ENCODE results near the gene TNFAIP8L2. TPM values are rescaled to one million over a fixed set of nuclear protein-coding genes. Genes with fewer than 3 reads are reported as not detected.
A peak's percentile ranks its signal among the peaks of the same experiment; 100 is the strongest.

Gene TNFAIP8L2
- polyA plus RNA-seq, 2 of the 4 experiments (the other 2 are of a cell fraction): not detected

DNA sequence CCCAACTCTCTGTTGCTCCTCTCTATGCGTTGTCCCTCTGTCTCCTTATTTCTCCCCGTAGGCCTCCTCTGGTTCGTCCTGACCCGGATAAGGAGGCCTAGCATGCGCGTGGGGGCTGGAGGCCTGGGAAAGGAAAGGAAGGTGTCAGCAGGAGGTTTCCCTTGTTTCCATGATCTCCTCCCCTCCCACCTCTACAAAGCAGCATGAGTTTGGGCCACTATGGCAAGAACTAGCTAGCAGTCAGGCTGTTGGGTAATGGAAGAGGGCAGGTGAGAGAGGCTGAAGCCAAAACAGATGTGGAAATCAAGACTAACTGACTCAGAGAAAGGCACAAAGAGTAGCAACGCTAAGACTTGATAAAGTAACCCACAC is 9.3 kb upstream of the TNFAIP8L2 start:
- Histone ChIP-seq H3K4me2 (peak overlapping the region; percentile 94), H3K4me3 (peak overlapping the region; percentile 66), H3K9me3 (no peaks in the 10 kb centered on the region), H3K27ac (peak overlapping the region in 1 of 2 experiments; percentile 52; a peak in 2 of 6 replicates), H3K4me1 (peaks cover 10% of the 10 kb centered on the region; the same call in 2 of the 3 replicates)
- ChIA-PET POLR2A (interaction anchor here (0.5 kb wide), 1 partner anchor 45 kb away, joined by 4 read pairs; no protein-coding TSS in a partner anchor), CTCF (no interaction called here)
- 64% methylated on average over 7 of the region's 7 CpGs for WGBS (ENCODE audit: missing lambda C conversion rate)
- FAIRE-seq (no peak), ATAC-seq (peak in 1 of 2 experiments; percentile 6; a peak in 2 of 6 replicates), DNase-seq (ENCODE audit: low read depth in 1 of 2, low spot score in 1 of 2) (no peak)
- TF ChIP-seq NR3C1 (IDR thresholded peaks at IDR 0.05) (no peak), RAD21 (conservative IDR thresholded peaks at IDR 0.05 in 1 of 2, IDR thresholded peaks at IDR 0.05 in 1 of 2) (no peak), MAFK (IDR thresholded peaks at IDR 0.05; ENCODE audit: partially characterized antibody) (no peak), TP53 (CRISPR knock-in tag; IDR thresholded peaks at IDR 0.05) (no peak), HOXB13 (CRISPR knock-in tag; IDR thresholded peaks at IDR 0.05; ENCODE audit: low read depth) (no peak), CHD2 (IDR thresholded peaks at IDR 0.05; ENCODE audit: low read length, partially characterized antibody) (no peak), HOXB5 (CRISPR knock-in tag; IDR thresholded peaks at IDR 0.05) (no peak)

DNA sequence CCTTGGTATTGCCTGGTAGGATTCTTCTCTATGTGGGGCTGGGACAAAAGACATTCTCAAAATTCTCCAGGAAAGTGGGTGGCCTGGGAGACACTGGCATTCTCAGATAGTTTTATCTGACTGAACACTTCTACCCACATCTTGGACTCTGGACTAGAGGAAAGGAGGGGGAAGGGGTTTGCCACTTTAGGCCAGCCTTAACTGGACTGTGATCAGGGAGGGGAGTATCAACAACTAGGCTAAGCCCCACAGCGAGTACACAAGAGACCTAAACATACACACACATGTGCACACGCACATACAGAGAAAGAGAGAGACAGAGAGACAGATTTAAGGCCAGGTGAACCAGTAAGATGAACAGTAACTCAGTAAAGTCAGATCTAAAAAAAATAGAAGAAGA is 8.8 kb upstream of the TNFAIP8L2 start:
- H3K4me2 ChIP-seq: no peak overlapping the region; the same call in 2 of the 3 replicates
- H3K4me1 ChIP-seq: peaks cover 10% of the 10 kb centered on the region; the same call in 2 of the 3 replicates
- ATAC-seq (no peak), FAIRE-seq (no peak), DNase-seq (ENCODE audit: low read depth in 1 of 2, low spot score in 1 of 2) (no peak)
- H3K27ac ChIP-seq: no peak overlapping the region
- ChIA-PET POLR2A (interaction anchor here (0.5 kb wide), 1 partner anchor 45 kb away, joined by 4 read pairs; no protein-coding TSS in a partner anchor), CTCF (interaction anchor here (1.6 kb wide), 1 partner anchor 76 kb away, joined by 5 read pairs; the partner anchor contains the start of gene GABPB2)
- H3K4me3 ChIP-seq: no peak overlapping the region
- H3K9me3 ChIP-seq: no peaks in the 10 kb centered on the region
- no peak for TF ChIP-seq MAFK (IDR thresholded peaks at IDR 0.05; ENCODE audit: partially characterized antibody)
- no peak for TF ChIP-seq SREBF2 (IDR thresholded peaks at IDR 0.05)
- TF ChIP-seq RAD21 (conservative IDR thresholded peaks at IDR 0.05 in 1 of 2, IDR thresholded peaks at IDR 0.05 in 1 of 2): no peak
- no peak for TF ChIP-seq HOXB13 (CRISPR knock-in tag; IDR thresholded peaks at IDR 0.05; ENCODE audit: low read depth)
- TF ChIP-seq CEBPB (IDR thresholded peaks at IDR 0.05): no peak
- TF ChIP-seq, protein P1, sequence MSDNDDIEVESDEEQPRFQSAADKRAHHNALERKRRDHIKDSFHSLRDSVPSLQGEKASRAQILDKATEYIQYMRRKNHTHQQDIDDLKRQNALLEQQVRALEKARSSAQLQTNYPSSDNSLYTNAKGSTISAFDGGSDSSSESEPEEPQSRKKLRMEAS (IDR thresholded peaks at IDR 0.05): no peak
- no peak for TF ChIP-seq ZFP36 (IDR thresholded peaks at IDR 0.05; ENCODE audit: borderline replicate concordance, partially characterized antibody)
- no peak for TF ChIP-seq ZSCAN20 (CRISPR knock-in tag; IDR thresholded peaks at IDR 0.05)
- TF ChIP-seq TP53 (CRISPR knock-in tag; IDR thresholded peaks at IDR 0.05): no peak
- TF ChIP-seq NPAS2 (CRISPR knock-in tag; IDR thresholded peaks at IDR 0.05; ENCODE audit: borderline replicate concordance): no peak
- no peak for TF ChIP-seq FOXS1 (CRISPR knock-in tag; IDR thresholded peaks at IDR 0.05)
- TF ChIP-seq MAZ (IDR thresholded peaks at IDR 0.05; ENCODE audit: borderline replicate concordance, low read depth, low read length): no peak
- TF ChIP-seq FOSL2 (IDR thresholded peaks at IDR 0.05): no peak
- TF ChIP-seq FOSL2 (CRISPR knock-in tag; IDR thresholded peaks at IDR 0.05): no peak
- TF ChIP-seq, protein P2, sequence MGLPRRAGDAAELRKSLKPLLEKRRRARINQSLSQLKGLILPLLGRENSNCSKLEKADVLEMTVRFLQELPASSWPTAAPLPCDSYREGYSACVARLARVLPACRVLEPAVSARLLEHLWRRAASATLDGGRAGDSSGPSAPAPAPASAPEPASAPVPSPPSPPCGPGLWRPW (IDR thresholded peaks at IDR 0.05): no peak
- no peak for TF ChIP-seq ESRRA (IDR thresholded peaks at IDR 0.05; ENCODE audit: borderline replicate concordance, low read length)
- TF ChIP-seq, protein P3, sequence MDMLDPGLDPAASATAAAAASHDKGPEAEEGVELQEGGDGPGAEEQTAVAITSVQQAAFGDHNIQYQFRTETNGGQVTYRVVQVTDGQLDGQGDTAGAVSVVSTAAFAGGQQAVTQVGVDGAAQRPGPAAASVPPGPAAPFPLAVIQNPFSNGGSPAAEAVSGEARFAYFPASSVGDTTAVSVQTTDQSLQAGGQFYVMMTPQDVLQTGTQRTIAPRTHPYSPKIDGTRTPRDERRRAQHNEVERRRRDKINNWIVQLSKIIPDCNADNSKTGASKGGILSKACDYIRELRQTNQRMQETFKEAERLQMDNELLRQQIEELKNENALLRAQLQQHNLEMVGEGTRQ (IDR thresholded peaks at IDR 0.05): no peak
- TF ChIP-seq KDM5A (IDR thresholded peaks at IDR 0.05): no peak
- TF ChIP-seq, protein P4, sequence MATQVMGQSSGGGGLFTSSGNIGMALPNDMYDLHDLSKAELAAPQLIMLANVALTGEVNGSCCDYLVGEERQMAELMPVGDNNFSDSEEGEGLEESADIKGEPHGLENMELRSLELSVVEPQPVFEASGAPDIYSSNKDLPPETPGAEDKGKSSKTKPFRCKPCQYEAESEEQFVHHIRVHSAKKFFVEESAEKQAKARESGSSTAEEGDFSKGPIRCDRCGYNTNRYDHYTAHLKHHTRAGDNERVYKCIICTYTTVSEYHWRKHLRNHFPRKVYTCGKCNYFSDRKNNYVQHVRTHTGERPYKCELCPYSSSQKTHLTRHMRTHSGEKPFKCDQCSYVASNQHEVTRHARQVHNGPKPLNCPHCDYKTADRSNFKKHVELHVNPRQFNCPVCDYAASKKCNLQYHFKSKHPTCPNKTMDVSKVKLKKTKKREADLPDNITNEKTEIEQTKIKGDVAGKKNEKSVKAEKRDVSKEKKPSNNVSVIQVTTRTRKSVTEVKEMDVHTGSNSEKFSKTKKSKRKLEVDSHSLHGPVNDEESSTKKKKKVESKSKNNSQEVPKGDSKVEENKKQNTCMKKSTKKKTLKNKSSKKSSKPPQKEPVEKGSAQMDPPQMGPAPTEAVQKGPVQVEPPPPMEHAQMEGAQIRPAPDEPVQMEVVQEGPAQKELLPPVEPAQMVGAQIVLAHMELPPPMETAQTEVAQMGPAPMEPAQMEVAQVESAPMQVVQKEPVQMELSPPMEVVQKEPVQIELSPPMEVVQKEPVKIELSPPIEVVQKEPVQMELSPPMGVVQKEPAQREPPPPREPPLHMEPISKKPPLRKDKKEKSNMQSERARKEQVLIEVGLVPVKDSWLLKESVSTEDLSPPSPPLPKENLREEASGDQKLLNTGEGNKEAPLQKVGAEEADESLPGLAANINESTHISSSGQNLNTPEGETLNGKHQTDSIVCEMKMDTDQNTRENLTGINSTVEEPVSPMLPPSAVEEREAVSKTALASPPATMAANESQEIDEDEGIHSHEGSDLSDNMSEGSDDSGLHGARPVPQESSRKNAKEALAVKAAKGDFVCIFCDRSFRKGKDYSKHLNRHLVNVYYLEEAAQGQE (IDR thresholded peaks at IDR 0.05): no peak
- TF ChIP-seq SMC3 (IDR thresholded peaks at IDR 0.05): no peak
- WGBS (ENCODE audit: missing lambda C conversion rate): 94% methylated on average over 2 of the region's 2 CpGs

Data from A549 (cell line).